H1 (cell line): Measurements from ENCODE around the gene GDPD4. TPM values are rescaled to one million over a fixed set of nuclear protein-coding genes. Genes with fewer than 3 reads are reported as not detected.

Experiments used
- CTCF ChIA-PET: fragments of 300-600 bp; sonication (Branson Sonifier 250); formaldehyde crosslinking; loops from one replicate; lab custom pipeline; 2021; ENCODE audit not compliant: partially characterized antibody; lab: Charles Lee
- POLR2A ChIA-PET: fragments of 300-600 bp; sonication (Branson Sonifier 250); formaldehyde crosslinking; loops from one replicate; lab custom pipeline; 2021; ENCODE audit warnings: inconsistent platforms; ENCODE audit not compliant: partially characterized antibody; lab: Charles Lee
- DNase-seq, 2 experiments: peaks; one replicate each; pipeline versions ENCODE4 v3.0.0 to v3.0.0-alpha.2; 2010 to 2022; ENCODE audit warnings: low spot score in 2 of 2, low read depth in 1 of 2, mixed read lengths in 1 of 2
- FAIRE-seq: peaks from 2 replicates; lab custom pipeline; 2011; peaks lifted over from hg19 to GRCh38; lab: Jason Lieb, UNC
- H2AFZ ChIP-seq: 2 replicates; pipeline ENCODE4 v1.8.1; 2012; ENCODE audit warnings: low read length, inconsistent platforms
- H2AK5ac ChIP-seq: 2 replicates; pipeline ENCODE4 v1.6.1; 2013; ENCODE audit warnings: low read depth, low read length
- H2BK120ac ChIP-seq: replicated peaks from 2 replicates; pipeline ENCODE3; 2013; ENCODE audit warnings: low read depth, low read length, inconsistent platforms
- H2BK12ac ChIP-seq: 2 replicates; pipeline ENCODE4 v1.6.1; 2013; ENCODE audit warnings: low read depth, low read length
- H2BK15ac ChIP-seq: 2 replicates; pipeline ENCODE4 v1.6.1; 2013; ENCODE audit warnings: low read length
- H2BK20ac ChIP-seq: 2 replicates; pipeline ENCODE4 v1.6.1; 2013; ENCODE audit warnings: low read length
- H2BK5ac ChIP-seq: 2 replicates; pipeline ENCODE4 v1.6.1; 2013; ENCODE audit warnings: low read depth, low read length
- H3K14ac ChIP-seq: 2 replicates; pipeline ENCODE4 v1.6.1; 2013; ENCODE audit warnings: inconsistent platforms; ENCODE audit not compliant: insufficient read length
- H3K18ac ChIP-seq: 2 replicates; pipeline ENCODE4 v1.6.1; 2013; ENCODE audit warnings: low read length; ENCODE audit errors: extremely low read depth
- H3K23ac ChIP-seq: 2 replicates; pipeline ENCODE4 v1.6.1; 2013; ENCODE audit warnings: inconsistent platforms; ENCODE audit not compliant: insufficient read length
- H3K23me2 ChIP-seq: 2 replicates; pipeline ENCODE4 v1.6.1; 2013; ENCODE audit warnings: low read depth, low read length
- H3K27ac ChIP-seq: 2 replicates; pipeline ENCODE4 v1.6.1; 2011; ENCODE audit warnings: low read depth, low read length, inconsistent platforms
- H3K27me3 ChIP-seq, 4 experiments: replicated peaks in 1 of 4; 1 replicate in 1 of 4; 2 replicates in 3 of 4; pipeline versions ENCODE4 v1.6.1 to v1.8.1; 2011 to 2013; ENCODE audit warnings: low read length in 3 of 4, mild to moderate bottlenecking in 3 of 4, inconsistent platforms in 2 of 4, mixed read lengths in 2 of 4, moderate library complexity in 1 of 4; ENCODE audit not compliant: control insufficient read depth in 3 of 4, insufficient read depth in 3 of 4; ENCODE audit errors: extremely low read depth in 1 of 4
- H3K36me3 ChIP-seq, 4 experiments: 2 replicates each; pipeline versions ENCODE4 v1.6.1 to v1.8.1; 2011 to 2013; ENCODE audit warnings: mild to moderate bottlenecking in 4 of 4, low read length in 3 of 4, moderate library complexity in 2 of 4, control low read depth in 1 of 4, inconsistent platforms in 1 of 4; ENCODE audit not compliant: insufficient read depth in 4 of 4, control insufficient read depth in 2 of 4
- H3K4ac ChIP-seq: replicated peaks from 2 replicates; pipeline ENCODE3; 2013; ENCODE audit warnings: low read length, low read depth, mixed read lengths, inconsistent platforms; ENCODE audit not compliant: insufficient read length
- H3K4me1 ChIP-seq, 4 experiments: replicated peaks in 1 of 4; 1 replicate in 1 of 4; 2 replicates in 3 of 4; pipeline versions ENCODE4 v1.6.1 to v1.8.1; 2011 to 2013; ENCODE audit warnings: low read length in 3 of 4, inconsistent platforms in 2 of 4, mixed read lengths in 1 of 4; ENCODE audit not compliant: insufficient read depth in 4 of 4, control insufficient read depth in 3 of 4
- H3K4me2 ChIP-seq, 2 experiments: 2 replicates each; pipeline versions ENCODE4 v1.6.1 to v1.8.1; 2011 to 2013; ENCODE audit warnings: low read depth in 2 of 2, low read length in 2 of 2, control low read depth in 1 of 2, inconsistent platforms in 1 of 2, mild to moderate bottlenecking in 1 of 2; ENCODE audit not compliant: insufficient read depth in 1 of 2
- H3K4me3 ChIP-seq, 4 experiments: fragments of 200-600, 300-600 bp in 1 of 4; sonication (generic), shearing (Covaris generic), sonication (Bioruptor Twin) in 1 of 4; 2 replicates each; pipeline versions ENCODE4 v1.5.1 to v1.8.1; 2011 to 2016; ENCODE audit warnings: low read length in 4 of 4, low read depth in 3 of 4, control low read depth in 2 of 4, inconsistent platforms in 2 of 4, mild to moderate bottlenecking in 2 of 4, mixed read lengths in 1 of 4, moderate library complexity in 1 of 4; ENCODE audit not compliant: insufficient read depth in 2 of 4; ENCODE audit errors: extremely low read depth in 1 of 4
- H3K56ac ChIP-seq: replicated peaks from 2 replicates; pipeline ENCODE3; 2013; ENCODE audit warnings: low read depth, mild to moderate bottlenecking, mixed read lengths, low read length, inconsistent platforms; ENCODE audit not compliant: insufficient read length
- H3K79me1 ChIP-seq: 2 replicates; pipeline ENCODE4 v1.6.1; 2013; ENCODE audit warnings: low read depth, low read length, control low read depth
- H3K79me2 ChIP-seq, 2 experiments: 2 replicates each; pipeline versions ENCODE4 v1.6.1 to v1.8.1; 2012 to 2013; ENCODE audit warnings: low read length in 2 of 2, mild to moderate bottlenecking in 2 of 2, inconsistent platforms in 1 of 2; ENCODE audit not compliant: insufficient read depth in 2 of 2, control insufficient read depth in 1 of 2
- H3K9ac ChIP-seq, 4 experiments: replicated peaks in 1 of 4; 1 replicate in 1 of 4; 2 replicates in 3 of 4; pipeline versions ENCODE4 v1.6.1 to v1.8.1; 2011 to 2013; ENCODE audit warnings: low read depth in 3 of 4, low read length in 3 of 4, control low read depth in 2 of 4, mild to moderate bottlenecking in 2 of 4, moderate library complexity in 2 of 4, inconsistent platforms in 1 of 4; ENCODE audit errors: extremely low read depth in 1 of 4
- H3K9me3 ChIP-seq, 2 experiments: 2 replicates each; pipeline versions ENCODE4 v1.6.1 to v1.8.1; 2012 to 2013; ENCODE audit warnings: mild to moderate bottlenecking in 2 of 2, moderate library complexity in 2 of 2, control low read depth in 1 of 2, inconsistent platforms in 1 of 2, low read depth in 1 of 2, low read length in 1 of 2, mixed read lengths in 1 of 2; ENCODE audit not compliant: insufficient read depth in 2 of 2
- H4K20me1 ChIP-seq, 2 experiments: replicated peaks in 1 of 2; 2 replicates each; pipeline versions ENCODE3 to v1.8.1; 2011 to 2013; ENCODE audit warnings: inconsistent platforms in 2 of 2, low read length in 2 of 2, mild to moderate bottlenecking in 1 of 2; ENCODE audit not compliant: insufficient read depth in 2 of 2, control insufficient read depth in 1 of 2
- H4K5ac ChIP-seq: 2 replicates; pipeline ENCODE4 v1.6.1; 2013; ENCODE audit warnings: low read length, low read depth, mixed read lengths, inconsistent platforms; ENCODE audit not compliant: insufficient read length
- H4K8ac ChIP-seq: 2 replicates; pipeline ENCODE4 v1.8.0; 2013; ENCODE audit warnings: mild to moderate bottlenecking, moderate library complexity, low read length, inconsistent platforms; ENCODE audit not compliant: insufficient read depth; ENCODE audit errors: extremely low read depth
- H4K91ac ChIP-seq: replicated peaks from 2 replicates; pipeline ENCODE3; 2013; ENCODE audit warnings: low read length, mixed read lengths, inconsistent platforms; ENCODE audit not compliant: insufficient read length
- BACH1 ChIP-seq: IDR thresholded peaks from 2 replicates; pipeline ENCODE4 v1.6.1; 2012; ENCODE audit warnings: low read length, improper control_type of control experiment
- BCL11A ChIP-seq, 2 experiments: IDR thresholded peaks; one replicate each; pipeline ENCODE4 v1.6.1; 2011; ENCODE audit warnings: low read depth in 2 of 2, low read length in 2 of 2, mild to moderate bottlenecking in 2 of 2
- CREB1 ChIP-seq: IDR thresholded peaks from 2 replicates; pipeline ENCODE4 v1.6.1; 2012; ENCODE audit warnings: inconsistent platforms
- CTBP2 ChIP-seq: IDR thresholded peaks from 2 replicates; pipeline ENCODE4 v1.7.0; 2011; ENCODE audit warnings: borderline replicate concordance, mild to moderate bottlenecking, moderate library complexity, mixed read lengths, low read length; ENCODE audit not compliant: insufficient read depth, insufficient read length
- FOSL1 ChIP-seq: IDR thresholded peaks from 2 replicates; pipeline ENCODE4 v1.6.1; 2011; ENCODE audit warnings: mild to moderate bottlenecking, low read depth, low read length, moderate library complexity; ENCODE audit not compliant: insufficient read depth
- GTF2F1 ChIP-seq: IDR thresholded peaks from 2 replicates; pipeline ENCODE4 v1.6.1; 2012; ENCODE audit warnings: low read depth, low read length, improper control_type of control experiment, borderline replicate concordance
- KDM5A ChIP-seq: fragments of 200-600 bp; IDR thresholded peaks from 2 replicates; pipeline ENCODE4 v1.7.1; 2012; ENCODE audit warnings: mild to moderate bottlenecking, low read length, inconsistent platforms, mixed read lengths
- NRF1 ChIP-seq: IDR thresholded peaks from 2 replicates; pipeline ENCODE4 v1.6.1; 2011; ENCODE audit warnings: mild to moderate bottlenecking, low read depth, low read length, improper control_type of control experiment
- RFX5 ChIP-seq: IDR thresholded peaks from 2 replicates; pipeline ENCODE4 v1.6.1; 2011; ENCODE audit warnings: low read depth, low read length, improper control_type of control experiment, borderline replicate concordance
- SIX5 ChIP-seq: IDR thresholded peaks from 2 replicates; pipeline ENCODE4 v1.6.1; 2011; ENCODE audit warnings: mild to moderate bottlenecking, low read depth, low read length
- TAF1 ChIP-seq: IDR thresholded peaks from 2 replicates; pipeline ENCODE4 v1.6.1; 2011; ENCODE audit warnings: mild to moderate bottlenecking, low read depth, low read length
- WGBS, 2 experiments: shearing (Covaris generic) in 1 of 2; methylation state at CpG; one replicate each; pipeline versions ENCODE4 v1.1.6 to v1.1.7; 2013 to 2015; ENCODE audit warnings: low lambda C conversion rate in 2 of 2, mixed read lengths in 2 of 2, inconsistent platforms in 1 of 2, low coverage in 1 of 2, missing lambda C conversion rate in 1 of 2; ENCODE audit not compliant: insufficient replicate concordance in 2 of 2, insufficient coverage in 1 of 2, insufficient read length in 1 of 2; ENCODE audit errors: extremely low coverage in 1 of 2, missing lambda C conversion rate in 1 of 2; 5-methylcytosine and 5-hydroxymethylcytosine counted together
- polyA plus RNA-seq, 7 experiments: library from polyadenylated mRNA; depleted of rRNA in 3 of 7; stranded (reverse) in 5 of 7; unstranded in 2 of 7; fragments of >200 nt in 5 of 7; fragments of 200-250 nt in 2 of 7; gene quantifications; 1 replicate in 5 of 7; 2 replicates in 1 of 7; 4 replicates in 1 of 7; pipeline versions ENCODE4 v1.2.1 to v1.2.3, GENCODE V29; 2011 to 2013; ENCODE audit warnings: missing spikeins in 2 of 7, mixed read lengths in 2 of 7
- total RNA-seq: library from RNA; stranded (reverse); fragmentation: NEBNext Ultra II Directional; extraction: Animal tissue kit (Norgen Biotek cat#: 25700); gene quantifications from 2 replicates; pipeline ENCODE4 v1.2.1, GENCODE V29; 2021
- TF ChIP-seq, protein P1 (sequence below): IDR thresholded peaks from 2 replicates; pipeline ENCODE4 v1.6.1; 2012; ENCODE audit warnings: low read length, inconsistent platforms

The GDPD4 gene
- total and polyA plus RNA-seq, 2 of the 8 experiments (the other 6 are each of a cell fraction or from before 2014, with no cell fraction given), result not detected

DNA sequence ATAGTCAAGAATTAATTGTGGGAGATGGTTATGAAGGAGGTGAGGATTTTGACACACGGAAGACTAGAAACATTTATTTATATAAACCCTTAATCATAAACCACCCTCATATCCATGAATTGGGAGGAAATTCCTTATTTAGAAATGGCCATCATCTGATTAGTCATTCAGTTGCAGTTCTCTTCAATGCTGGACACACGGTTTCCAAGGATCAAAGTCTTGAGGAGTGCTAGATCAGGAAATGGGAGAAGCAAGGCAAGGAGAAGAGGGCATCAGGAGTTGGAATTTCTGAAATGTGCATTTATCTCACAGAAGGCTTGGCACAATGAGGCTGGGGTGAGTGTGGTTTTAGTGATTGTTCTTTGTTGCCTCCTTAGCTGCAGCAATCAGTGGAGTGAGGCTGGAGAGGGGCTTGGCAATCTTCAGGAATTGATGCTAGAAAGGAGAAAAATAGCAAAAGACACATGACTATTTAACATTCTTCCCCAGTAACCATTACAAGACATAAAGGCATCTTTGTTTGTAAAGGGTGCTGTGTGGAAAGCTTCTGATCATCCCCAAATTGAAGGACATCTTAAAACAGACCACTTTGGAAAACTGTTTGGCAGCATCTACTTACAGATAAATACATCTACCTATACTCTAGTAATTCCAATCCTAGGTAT lies 21.6 kb upstream of the GDPD4 start:
- H4K8ac ChIP-seq, result no peak overlapping the region
- no peak overlapping the region for H3K23ac ChIP-seq
- H2BK12ac ChIP-seq, result no peak overlapping the region
- 86% methylated on average over 2 of the region's 2 CpGs; no CpG with 5 or more reads in 1 of the 2 experiments for WGBS, 2 experiments
- no peak overlapping the region for H3K9ac ChIP-seq
- FAIRE-seq, result no peak
- POLR2A ChIA-PET, result interaction anchor here (0.9 kb wide), 1 partner anchor 8 kb away, joined by 3 read pairs; no protein-coding TSS in a partner anchor
- H3K56ac ChIP-seq, result no peak overlapping the region
- no peak overlapping the region for H4K91ac ChIP-seq
- H4K20me1 ChIP-seq, result peaks cover 0 to 2% of the 10 kb centered on the region in 2 experiments
- DNase-seq, result no peak
- H3K4me3 ChIP-seq, result no peak overlapping the region
- H3K27me3 ChIP-seq, result no peaks in the 10 kb centered on the region
- H2BK15ac ChIP-seq, result no peak overlapping the region
- H3K18ac ChIP-seq, result no peak overlapping the region
- H3K23me2 ChIP-seq, result no peaks in the 10 kb centered on the region
- H2AK5ac ChIP-seq, result no peak overlapping the region
- H3K79me1 ChIP-seq, result no peaks in the 10 kb centered on the region
- H3K27ac ChIP-seq, result no peak overlapping the region
- no peaks in the 10 kb centered on the region for H3K79me2 ChIP-seq
- no peak overlapping the region for H4K5ac ChIP-seq
- H3K4me2 ChIP-seq, result no peak overlapping the region
- no peak overlapping the region for H3K4ac ChIP-seq
- H3K14ac ChIP-seq, result no peak overlapping the region
- no peak overlapping the region for H2BK20ac ChIP-seq
- H3K36me3 ChIP-seq, result peaks cover 0 to 18% (median 6%) of the 10 kb centered on the region in 4 experiments
- no peak overlapping the region for H2BK5ac ChIP-seq
- CTCF ChIA-PET, result interaction anchor here (0.7 kb wide), 2 partner anchors 16 to 117 kb away, joined by 3 read pairs; no protein-coding TSS in a partner anchor
- no peak overlapping the region for H2AFZ ChIP-seq
- no peak overlapping the region for H2BK120ac ChIP-seq
- no peaks in the 10 kb centered on the region for H3K9me3 ChIP-seq
- H3K4me1 ChIP-seq, result no peaks in the 10 kb centered on the region
- no peak for TF ChIP-seq GTF2F1
- TF ChIP-seq TAF1, result no peak
- TF ChIP-seq FOSL1, result no peak
- no peak for TF ChIP-seq RFX5
- TF ChIP-seq, protein P1, sequence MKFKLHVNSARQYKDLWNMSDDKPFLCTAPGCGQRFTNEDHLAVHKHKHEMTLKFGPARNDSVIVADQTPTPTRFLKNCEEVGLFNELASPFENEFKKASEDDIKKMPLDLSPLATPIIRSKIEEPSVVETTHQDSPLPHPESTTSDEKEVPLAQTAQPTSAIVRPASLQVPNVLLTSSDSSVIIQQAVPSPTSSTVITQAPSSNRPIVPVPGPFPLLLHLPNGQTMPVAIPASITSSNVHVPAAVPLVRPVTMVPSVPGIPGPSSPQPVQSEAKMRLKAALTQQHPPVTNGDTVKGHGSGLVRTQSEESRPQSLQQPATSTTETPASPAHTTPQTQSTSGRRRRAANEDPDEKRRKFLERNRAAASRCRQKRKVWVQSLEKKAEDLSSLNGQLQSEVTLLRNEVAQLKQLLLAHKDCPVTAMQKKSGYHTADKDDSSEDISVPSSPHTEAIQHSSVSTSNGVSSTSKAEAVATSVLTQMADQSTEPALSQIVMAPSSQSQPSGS, result no peak
- TF ChIP-seq BCL11A (IDR thresholded peaks at IDR 0.05; ENCODE audit: low read depth in 2 of 2, low read length in 2 of 2), result no peak
- TF ChIP-seq KDM5A, result no peak
- TF ChIP-seq CREB1, result no peak
- TF ChIP-seq NRF1, result no peak
- no peak for TF ChIP-seq BACH1
- no peak for TF ChIP-seq SIX5
- no peak for TF ChIP-seq CTBP2
